Activated CD8-positive, alpha-beta memory T cell treated with anti-CD3 and anti-CD28 coated beads for 1 hour (primary cell): ENCODE results near the gene TMEM187.

ENCODE experiments used
- DNase-seq, 2 donors: peaks; one replicate each; pipeline ENCODE4 v3.0.0-alpha.2; 2020; ENCODE audit warnings: low read depth in 1 of 2; ENCODE audit errors: extremely low read depth in 1 of 2

TMEM187 gene

DNA sequence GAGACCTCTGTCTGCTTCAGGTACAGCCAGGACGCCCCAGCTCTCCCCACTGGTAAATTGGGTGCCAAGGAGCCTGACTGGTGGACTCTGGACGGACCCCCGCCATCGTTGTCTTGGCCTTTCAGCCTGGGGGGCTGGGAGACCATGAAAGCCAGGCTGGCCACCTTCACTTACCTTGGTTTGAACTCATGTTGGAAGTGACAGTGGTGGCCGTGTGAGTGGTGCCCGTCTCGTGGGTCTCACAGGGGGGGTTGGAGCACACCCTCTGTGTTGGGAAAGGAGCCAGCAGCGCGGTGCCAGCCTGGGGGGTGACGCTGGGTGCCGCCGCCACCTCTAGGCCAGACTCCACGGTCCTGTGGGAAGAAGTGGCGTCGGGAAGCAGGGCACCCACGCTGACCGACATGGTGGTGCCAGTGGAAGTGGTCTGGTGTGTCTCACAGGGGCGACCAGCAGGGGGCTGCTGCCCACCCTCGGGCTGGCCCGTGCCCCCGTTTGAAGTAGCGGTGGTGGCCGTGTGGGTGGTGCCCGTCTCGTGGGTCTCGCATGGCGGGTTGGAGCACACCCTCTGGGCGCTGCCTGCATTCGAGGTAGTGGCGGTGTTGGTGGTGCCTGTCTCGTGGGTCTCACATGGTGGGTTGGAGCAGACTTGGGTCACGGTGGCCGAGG is 18.5 kb upstream of the TMEM187 start:
- DNase-seq = no peak

DNA sequence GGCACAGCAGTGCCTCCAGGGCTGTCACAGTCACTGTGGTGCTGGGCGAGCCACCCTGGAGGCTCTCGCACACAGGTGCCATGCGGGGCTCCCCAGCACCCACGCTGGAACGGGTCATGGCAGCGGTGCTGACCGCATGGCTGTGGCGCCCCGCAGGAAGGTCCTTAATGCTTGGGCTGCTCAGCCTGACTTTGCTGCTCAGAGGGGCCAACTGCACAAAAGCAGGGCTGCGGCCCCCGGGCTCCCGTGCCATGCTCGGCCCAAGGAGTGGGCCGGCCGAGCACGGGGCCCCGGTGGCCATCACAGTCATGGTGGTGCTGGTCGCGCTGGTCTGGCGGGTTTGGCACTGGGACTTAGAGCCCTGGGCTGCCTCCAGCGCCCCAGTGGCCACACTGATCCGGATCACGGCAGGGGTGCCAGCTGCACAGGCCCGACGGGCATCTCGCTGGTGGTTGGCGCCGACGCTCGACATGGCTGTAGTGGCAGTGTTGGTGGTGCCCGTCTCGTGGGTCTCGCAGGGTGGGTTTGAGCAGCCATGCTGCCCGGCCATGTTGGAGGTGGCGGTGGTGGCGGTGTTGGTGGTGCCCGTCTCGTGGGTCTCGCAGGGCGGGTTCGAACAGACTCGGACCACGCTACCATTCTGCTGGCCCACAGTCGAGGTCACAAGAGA is 17.9 kb upstream of the TMEM187 start:
- no peak for DNase-seq

DNA sequence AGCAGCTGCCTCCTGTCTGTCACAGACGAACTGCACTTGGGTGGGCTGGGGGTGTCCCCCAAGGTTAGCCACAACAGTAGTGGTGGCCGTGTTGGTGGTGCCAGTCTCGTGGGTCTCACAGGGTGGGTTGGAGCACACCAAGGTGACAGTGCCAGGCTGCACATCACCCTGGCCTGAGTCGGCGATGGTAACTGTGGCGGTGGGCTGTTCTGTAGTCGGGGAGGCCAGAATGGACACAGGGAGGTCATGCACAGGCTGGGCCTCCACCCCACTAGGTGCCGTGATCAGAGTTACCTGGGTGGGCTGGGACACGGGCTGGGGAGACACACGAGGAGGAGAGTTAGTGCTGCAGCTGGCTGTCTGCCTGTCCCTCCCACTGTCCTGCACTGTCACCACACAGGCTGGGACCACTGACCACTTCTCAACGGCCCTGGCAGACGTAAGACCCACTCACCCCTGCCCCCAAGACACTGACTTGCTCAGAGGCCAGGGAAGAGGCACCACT is 17.3 kb upstream of the TMEM187 start:
- no peak for DNase-seq

DNA sequence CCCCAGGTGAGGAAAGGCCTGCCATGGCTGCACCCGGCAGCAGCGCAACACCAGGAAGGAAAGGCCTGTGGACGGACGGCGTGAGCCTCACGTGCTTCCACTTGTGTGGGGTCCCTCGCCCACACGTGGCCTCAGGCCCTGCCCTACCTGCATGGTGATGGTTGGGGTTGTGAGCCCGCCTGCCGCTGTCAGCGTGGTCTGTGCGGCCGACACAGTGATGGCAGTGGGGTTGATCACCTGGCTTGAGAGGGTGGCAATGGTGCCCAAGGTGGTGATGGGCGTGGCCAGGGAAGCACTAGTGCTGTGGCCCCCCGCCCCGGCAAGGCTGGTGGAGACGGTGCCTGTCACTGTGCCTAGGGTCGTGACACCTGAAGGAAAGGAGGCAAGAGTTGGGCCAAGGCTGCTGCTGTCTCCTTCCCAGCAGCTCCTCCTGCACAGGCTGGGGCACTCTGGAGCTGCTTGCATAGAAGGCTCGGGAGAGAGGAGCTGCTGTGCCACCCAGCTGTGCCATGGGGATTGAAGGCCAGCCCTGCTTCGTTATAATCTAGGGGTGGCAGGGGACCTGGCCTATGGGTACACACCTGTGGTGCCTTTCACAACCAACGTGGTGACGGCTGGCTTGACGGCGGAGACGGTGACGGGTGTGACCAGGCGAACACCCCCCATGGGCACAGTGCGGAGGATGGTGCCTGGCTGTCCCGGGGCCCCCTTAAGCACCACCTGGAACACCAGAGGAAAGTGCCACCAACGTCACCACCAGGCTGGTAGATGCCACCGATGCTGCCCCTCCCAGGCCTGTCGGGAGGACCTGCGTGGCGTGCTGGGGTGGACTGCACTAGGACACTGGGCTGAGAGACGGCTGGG is 16.3 kb upstream of the TMEM187 start:
- DNase-seq = no peak

DNA sequence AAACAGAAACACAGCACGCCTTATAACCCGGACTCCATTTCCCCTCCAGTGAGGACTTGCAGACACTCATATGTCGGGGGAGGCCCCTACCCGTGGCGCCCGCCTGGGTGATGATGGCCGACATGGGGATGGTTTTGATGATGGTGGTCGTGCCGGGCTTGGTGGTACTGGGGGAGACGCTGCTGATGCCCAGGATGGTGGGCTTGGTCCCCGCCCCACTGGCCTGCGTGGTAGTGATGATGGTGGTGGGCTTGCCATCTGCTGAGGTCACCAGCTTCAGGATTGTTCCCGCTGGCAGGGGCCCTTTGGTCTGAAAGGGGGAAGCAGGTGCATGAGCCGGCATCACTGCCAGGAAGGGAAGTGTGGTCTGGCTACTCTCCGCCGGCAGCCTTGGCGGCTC is 15.3 kb upstream of the TMEM187 start:
- no peak for DNase-seq

DNA sequence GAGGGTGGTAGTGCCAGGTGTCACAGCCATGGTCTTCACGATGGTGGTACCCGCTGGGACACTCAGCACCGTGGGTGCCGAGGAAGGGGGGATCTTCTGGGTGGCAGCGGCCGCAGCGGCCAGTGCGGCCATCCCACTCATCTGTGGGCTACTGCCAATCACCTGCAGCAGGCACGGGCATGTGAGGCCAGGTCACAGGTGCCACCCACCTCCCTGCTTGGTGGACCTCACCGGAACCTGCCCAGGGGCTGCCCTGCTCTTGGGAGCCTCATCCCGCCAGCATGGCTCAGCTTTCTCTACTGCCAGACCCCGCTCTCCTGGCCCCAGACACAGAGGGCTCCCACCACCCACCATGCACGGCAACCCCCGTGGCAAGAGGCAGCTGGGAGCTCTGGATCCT is 13.9 kb upstream of the TMEM187 start:
- no peak for DNase-seq

DNA sequence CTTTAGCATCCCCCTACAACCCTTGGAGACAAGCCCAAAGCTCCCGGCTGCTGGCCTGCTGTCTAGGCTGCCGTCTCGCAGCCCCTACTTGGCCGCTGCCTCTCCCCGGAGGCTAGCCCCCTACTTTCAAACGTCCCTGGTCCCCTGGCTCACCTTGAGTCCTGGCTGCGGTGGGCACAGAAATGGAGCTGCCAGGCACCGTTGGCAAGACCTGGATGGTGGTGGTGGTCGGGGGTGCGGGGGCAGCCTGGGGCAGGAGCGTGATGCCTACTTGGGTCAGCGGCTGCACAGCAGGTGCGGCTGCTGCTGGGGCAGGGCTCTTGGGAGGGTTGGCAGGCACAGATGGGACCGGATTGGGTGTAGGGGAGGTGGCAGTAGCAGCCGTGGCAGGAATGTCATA is 12.9 kb upstream of the TMEM187 start:
- no peak for DNase-seq

DNA sequence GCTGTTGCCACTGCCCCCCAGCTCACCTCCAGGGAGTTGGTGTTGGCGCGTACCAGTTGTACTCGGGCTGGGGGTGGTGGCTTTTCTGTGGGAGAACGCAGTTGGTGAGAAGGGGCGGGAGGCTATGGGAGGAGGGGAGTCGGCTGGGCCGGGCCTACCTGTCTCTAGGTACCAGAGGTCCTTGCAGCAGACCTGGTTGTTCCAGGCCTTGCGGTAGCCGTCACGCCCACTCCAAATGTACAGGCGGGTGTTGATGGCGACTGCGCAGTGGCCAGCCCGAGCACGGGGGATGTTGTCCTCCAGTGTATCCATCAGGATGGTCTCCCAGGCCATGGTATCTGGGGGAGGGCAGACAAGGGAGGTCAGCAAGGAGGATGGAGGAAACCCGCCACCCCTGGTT is 12.5 kb upstream of the TMEM187 start:
- DNase-seq = no peak

DNA sequence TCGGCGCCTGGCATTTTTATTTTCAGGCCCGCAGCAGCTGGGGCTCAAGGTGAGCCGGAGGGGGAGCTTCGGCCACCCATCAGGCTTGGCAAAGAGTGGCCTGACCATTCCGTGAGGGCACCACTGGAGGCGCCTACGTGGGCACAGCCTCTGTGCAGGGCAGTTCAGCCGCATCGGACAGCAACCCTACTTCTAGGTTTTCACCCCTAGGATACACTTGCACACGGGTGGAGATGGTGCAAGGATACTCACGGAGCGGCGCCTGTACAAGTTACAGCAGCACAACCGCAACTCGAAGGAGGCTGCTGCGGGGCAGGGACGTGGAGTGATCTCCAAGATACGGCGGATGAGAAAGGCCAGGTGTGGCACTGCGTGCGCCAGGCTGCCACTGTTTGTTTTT is 11.8 kb upstream of the TMEM187 start:
- no peak for DNase-seq

DNA sequence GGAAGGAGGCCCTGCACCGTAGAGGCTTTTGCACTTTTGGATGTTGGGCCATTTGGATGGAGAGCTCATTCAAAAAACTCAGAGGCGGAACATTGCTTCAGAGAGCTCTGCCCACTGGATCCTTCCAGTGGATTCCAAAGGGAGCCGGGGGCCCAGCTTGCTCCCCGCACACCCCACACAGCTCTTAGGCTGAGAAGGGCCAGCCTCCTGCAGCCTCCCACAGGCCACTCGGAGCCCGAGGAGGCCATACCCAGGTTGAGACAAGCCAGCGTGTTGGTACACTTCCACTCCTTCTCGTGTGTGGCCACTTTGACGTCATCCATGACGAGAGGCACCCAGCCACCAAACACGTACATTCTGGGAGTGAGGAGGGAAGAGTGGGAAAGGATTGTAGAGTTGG is 11.3 kb upstream of the TMEM187 start:
- no peak for DNase-seq

DNA sequence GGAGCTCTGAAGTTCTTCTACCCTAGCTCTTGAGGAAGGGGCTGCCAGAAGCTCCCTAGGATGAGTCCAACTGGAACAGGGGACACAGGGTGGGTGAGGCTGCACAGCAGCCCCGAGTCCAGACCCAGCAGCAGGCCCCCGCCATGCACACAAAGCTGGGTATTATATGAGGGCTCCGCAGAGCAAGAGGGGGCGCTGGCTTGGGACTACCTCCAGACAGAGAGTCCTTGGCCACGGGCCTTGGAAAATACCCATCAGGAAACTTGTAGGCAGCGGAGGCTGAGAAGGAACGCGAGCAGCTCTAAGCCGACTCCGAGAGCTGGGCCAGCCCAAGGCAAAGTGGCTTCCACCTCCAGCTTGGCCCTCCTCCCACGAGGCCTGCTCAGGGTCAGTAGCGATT is 9.0 kb upstream of the TMEM187 start:
- no peak for DNase-seq

DNA sequence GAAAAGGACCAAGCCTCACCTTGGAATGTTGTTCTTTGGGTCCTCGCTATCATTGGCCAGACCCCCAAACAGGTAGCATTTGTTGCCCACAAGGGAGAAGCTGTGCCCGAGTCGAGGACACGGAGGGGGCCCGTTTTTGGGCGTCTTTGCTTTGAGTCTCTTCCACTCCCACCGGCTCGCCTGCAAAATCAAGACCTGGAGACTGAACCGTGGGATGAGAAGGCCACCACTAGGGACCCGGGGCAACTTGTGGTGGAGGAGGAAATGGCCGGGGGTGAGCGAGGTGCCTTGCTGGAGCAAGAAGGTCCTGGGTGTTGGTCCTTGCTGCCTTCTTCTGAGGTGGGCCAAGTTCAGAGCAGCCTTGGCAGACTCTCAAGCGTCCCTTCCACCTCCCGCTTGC is 8.4 kb upstream of the TMEM187 start:
- DNase-seq = no peak

DNA sequence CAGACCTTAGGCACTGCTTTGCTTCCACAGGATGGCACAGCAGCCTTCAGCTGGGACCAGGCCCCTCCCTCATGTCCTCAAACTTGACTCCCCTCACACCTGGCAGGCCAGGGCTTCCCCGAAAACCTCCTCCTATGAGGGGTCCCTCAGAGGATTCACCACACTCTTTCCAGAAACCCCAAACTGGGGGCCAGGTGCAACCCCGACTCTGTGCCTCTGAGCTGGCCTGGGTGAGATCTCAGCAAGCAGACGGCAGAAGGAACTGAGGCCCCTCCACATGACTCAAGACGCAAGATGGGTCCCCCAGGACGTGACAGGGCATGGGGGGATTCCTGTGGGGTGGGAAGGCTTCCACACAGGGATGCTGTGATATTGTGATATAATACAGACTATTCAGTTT is 7.1 kb upstream of the TMEM187 start:
- no peak for DNase-seq

DNA sequence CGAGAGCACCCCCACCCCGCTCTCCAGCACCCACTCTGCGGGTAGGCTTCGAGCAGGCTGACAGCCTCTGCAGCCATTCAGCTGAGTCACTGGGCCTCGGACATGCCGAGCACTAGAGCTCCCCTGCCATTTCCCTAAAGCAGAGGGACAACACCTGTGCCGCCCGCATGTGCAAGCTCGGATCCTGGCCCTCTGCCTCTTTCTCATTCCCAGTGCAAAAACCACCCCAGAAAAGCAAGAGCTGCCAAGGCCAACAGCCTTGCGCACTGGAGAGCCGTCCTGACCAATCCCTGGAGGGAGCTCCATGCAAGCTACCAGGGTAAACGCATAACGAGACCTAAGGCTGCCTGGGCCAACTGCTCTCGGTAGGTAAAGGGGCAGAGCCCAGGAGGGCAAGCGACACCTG is 6.3 kb upstream of the TMEM187 start:
- DNase-seq = no peak

DNA sequence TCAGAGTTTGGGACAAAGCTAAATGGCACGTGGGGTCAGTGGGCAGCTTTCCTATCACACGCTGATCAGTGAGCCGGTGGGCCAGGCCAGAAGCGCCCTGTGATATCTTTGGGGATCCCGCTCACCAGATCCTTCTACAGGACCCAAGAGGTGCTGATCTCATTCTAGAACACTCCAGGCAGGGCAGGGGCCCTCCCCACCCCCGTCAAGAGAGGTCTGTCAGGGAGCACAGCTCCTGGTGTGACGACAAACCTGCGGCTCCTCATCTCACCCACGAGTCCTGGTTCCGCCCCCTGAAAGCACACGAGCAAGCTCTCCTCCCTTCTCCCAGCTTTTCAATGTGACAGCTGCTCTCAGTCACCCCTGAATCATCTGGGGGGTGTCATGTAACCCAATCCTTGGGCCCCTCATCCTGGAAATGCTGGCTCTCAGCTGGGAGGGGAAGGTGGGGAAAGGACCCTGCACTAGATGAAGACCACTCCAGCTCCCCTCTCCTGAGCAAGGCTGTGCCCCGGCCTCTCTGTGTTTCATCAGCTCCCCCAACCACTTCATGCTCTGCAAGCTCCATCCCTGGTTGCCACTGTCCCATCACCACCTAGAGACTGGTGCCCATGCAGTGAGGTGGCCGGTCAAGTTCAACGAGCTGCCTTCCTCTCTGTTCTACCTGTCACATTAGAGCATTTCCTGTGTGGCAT is 5.6 kb upstream of the TMEM187 start:
- DNase-seq = no peak

DNA sequence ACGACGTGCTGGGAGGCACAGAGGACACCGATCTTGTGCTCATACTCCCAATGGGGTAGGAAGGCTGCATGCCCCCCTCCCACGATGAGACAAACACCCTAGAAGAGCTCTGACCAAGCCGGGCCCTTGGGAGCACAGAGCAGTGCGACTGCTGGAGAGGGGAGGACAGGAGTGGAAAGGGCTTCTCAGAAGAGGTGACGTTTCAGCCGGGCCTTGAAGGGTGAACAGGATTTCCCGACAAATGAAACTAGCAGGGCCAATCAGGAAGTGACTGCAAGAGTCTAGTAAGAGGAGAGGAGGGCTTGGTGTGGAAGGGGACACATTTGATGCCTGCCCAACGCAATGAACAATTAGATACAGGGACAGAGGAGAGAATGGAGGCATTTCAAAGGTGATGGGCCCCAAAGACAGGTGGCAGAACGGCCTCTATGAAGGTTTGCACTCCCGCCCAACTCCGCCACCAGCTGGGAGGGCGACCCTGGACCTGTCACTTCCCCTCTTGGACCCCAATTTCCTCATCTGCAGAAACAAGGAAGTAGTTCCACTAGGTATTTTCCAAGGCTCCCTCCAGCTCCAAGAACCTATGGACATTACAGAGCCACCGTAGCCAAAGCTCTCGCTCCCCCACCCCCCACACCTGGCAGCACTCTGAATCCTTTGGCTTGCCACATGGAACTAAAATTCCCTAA is 4.9 kb upstream of the TMEM187 start:
- DNase-seq = no peak

DNA sequence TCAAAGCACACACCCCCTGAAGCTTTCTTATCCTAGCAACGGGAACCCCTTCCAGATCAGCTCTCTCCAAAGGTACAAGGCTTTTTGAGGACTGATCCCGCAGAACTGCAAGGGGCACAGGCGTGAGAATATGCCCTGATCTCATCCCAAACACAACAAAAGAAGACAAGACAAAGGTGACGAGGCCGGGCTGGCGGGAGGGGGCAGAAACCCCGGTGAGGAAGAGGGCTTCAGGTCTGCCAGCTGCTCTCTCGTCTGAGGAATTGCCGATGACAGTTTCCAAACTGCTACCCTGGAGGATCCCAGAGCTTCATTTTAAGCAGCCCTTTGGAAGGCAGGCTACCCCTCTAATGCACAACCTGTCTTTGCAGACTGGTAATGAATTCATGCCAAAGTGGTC is 4.3 kb upstream of the TMEM187 start:
- no peak for DNase-seq

DNA sequence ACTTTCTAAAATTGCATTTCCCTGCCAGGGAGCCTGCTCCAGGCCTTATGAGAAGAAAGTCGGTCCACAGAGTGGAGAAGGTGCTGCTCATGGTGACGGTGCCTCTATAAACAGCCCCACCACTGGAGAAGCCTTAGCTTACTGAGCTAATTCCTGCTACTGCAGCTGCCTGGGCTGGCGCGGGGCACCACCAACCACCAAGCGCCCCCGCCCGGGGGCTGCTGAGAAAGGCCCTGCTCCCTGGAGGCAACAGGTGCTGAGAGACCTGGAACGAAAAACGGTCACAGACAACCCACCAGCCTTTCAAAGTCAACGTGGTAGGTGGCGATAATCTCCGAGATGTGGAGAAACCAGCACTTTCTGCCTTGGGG is 3.8 kb upstream of the TMEM187 start:
- no peak for DNase-seq

DNA sequence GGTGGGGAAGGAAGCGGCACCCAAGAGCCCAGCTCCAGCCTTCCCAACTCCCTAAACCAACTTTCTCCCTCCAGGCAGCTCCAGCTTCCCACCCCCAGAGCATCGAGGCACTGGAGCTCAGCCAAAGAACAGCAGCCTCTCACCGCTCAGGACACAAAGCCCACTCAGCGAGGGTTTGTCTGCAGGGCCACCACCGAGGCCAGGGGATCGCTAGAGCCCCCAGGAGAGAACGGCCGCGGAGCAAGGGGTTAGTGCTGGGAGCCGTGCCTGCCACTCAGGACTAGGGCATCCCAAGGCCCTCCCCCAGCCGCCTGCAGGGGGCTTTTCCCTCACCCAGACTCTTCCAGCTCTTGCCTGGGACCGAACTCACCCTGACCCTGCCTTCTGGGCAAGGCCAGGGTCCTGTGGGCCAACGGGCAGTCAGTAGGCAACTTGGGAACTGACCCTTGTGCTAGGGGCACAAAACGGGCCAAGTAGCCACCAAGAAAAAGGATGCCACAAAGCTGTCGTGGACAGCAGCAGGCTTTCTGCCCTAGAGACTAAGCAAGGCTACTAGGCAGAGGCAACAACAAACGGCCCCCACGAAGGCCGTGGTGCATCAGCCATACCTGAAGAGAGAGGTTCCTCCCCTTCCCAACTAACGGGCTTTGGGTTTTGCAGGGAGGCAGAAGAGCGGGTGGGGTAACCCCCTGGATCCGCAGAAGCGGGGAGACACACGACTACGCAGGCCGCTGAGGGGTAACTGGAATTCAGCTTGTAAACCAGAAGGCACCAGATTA is 3.2 kb upstream of the TMEM187 start:
- no peak for DNase-seq

DNA sequence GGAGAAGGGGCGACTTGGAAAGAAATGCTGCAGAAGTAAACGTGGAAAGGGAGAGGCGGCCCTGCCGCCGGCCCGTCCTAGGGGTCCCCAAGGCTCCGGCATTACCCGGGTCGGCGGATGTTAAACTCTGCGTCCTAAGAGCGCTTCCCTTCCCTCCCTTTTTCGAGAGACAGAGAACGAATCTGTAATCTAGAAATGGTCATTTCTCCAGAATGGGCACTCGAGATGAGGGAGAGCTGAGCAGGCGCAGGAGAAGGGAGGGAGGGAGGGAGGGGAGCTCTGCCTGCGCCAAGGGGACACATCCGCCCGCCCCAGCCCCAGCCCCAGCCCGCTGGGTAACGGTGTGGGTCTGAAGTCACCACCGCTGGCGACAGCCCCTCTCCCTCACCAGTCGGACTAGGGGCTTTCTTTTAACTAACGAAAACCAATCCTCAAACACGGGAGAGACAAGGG is 2.6 kb upstream of the TMEM187 start:
- DNase-seq = no peak
